Measurements from ENCODE around the gene GOLGA7B.

DNA sequence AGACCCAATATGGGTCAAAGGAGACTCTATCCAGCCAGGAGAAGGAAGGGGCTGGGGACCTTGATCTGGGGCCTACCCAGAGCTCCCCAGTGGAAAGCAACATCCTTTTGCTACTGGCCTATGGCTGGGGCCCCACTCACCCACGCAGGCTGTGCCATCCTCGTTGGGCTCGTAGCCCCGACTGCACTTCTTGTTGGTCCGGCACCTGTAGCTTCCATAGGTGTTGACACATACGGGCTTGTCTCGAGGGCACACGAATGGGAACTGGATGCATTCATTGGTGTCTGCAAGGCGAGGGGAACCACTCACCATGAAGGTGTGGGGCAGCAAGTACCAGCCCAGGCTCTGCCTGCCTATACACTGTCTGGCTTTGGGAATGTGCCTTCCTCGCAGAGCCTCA is 30.5 kb downstream of the GOLGA7B start:
- TF ChIP-seq, protein P1, sequence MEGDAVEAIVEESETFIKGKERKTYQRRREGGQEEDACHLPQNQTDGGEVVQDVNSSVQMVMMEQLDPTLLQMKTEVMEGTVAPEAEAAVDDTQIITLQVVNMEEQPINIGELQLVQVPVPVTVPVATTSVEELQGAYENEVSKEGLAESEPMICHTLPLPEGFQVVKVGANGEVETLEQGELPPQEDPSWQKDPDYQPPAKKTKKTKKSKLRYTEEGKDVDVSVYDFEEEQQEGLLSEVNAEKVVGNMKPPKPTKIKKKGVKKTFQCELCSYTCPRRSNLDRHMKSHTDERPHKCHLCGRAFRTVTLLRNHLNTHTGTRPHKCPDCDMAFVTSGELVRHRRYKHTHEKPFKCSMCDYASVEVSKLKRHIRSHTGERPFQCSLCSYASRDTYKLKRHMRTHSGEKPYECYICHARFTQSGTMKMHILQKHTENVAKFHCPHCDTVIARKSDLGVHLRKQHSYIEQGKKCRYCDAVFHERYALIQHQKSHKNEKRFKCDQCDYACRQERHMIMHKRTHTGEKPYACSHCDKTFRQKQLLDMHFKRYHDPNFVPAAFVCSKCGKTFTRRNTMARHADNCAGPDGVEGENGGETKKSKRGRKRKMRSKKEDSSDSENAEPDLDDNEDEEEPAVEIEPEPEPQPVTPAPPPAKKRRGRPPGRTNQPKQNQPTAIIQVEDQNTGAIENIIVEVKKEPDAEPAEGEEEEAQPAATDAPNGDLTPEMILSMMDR (IDR thresholded peaks at IDR 0.05): no peak
- TF ChIP-seq EZH2 (IDR thresholded peaks at IDR 0.05; ENCODE audit: borderline replicate concordance, insufficient read depth, low read depth, low read length, poor library complexity, severe bottlenecking): no peak

Measured in B cell (primary cell).